ENCODE results near the gene XIST.
"Not testable (repeated sequence)": the region's sequence is repeated elsewhere in the genome, so short reads cannot be mapped to it uniquely, and the experiment has no call there.

The XIST gene

GRCh38 chrX:73852467-73852866, at the start of gene XIST:
Gene XIST (minus strand): TSS chrX:73852714.
- peak in 1 of 2 donors; percentile 67 for DNase-seq (ENCODE audit: low read depth in 2 of 2)

DNA sequence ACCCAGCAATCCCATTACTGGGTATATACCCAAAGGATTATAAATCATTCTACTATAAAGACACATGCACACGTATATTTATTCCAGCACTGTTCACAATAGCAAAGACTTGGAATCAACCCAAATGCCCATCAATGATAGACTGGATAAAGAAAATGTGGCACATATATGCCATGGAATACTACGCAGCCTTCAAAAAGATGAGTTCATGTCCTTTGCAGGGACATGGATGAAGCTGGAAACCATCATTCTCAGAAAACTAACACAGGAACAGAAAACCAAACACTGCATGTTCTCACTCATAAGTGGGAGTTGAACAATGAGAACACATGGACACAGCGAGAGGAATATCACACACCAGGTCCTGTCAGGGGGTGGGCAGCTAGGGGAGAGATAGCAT, 45.8 kb upstream of the XIST start:
- not testable (repeated sequence) for DNase-seq (ENCODE audit: low read depth in 2 of 2)

DNA sequence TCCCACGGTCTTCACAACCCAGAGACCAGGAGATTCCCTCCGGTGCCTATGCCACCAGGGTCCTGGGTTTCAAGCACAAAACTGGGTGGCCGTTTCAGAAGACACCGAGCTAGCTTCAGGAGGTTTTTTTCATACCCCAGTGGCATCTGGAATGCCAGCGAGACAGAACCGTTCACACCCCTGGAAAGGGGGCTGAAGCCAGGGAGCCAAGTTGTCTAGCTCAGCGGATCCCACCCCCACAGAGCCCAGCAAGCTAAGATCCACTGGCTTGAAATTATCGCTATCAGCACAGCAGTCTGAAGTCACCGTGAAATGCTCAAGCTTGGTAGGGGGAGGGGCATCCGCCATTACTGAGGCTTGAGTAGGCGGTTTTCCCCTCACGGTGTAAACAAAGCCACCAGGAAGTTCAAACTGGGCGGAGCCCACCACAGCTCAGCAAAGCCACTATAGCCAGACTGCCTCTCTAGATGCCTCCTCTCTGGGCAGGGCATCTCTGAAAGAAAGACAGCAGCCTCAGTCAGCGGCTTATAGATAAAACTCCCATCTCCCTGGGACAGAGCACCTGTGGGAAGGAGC, 40.1 kb upstream of the XIST start:
- peak in 1 of 2 donors; percentile 10 for DNase-seq (ENCODE audit: low read depth in 2 of 2)

GRCh38 chrX:73882260-73882659, 29.7 kb upstream of the XIST start:
- not testable (repeated sequence) for DNase-seq (ENCODE audit: low read depth in 2 of 2)

GRCh38 chrX:73877687-73878086, 25.2 kb upstream of the XIST start:
- DNase-seq (ENCODE audit: low read depth in 2 of 2): no peak

- DNase-seq (ENCODE audit: low read depth in 2 of 2): no peak
Observed at GRCh38 chrX:73876911-73877310, 24.4 kb upstream of the XIST start.

DNA sequence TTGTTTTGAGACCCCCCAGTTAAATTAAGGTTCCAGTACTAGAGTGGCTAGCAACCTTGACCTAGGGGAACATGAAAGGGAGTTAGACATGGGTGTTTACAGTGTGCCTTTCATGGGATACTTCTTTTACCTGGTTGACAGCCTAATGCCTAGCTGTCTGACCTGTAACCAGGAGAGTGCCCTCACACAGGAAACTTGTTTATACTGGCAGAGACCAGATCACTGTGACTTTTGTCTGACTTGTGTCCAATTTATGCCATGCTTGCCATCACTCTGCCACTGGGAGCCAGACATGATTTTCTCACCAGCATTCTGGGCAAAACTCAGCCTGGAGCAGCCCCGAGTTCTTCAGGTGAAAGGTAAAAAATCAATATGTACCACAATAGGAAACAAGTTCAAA, 16.4 kb upstream of the XIST start:
- DNase-seq (ENCODE audit: low read depth in 2 of 2): no peak

- no peak for DNase-seq (ENCODE audit: low read depth in 2 of 2)
Observed at GRCh38 chrX:73867144-73867543, 14.6 kb upstream of the XIST start.

DNA sequence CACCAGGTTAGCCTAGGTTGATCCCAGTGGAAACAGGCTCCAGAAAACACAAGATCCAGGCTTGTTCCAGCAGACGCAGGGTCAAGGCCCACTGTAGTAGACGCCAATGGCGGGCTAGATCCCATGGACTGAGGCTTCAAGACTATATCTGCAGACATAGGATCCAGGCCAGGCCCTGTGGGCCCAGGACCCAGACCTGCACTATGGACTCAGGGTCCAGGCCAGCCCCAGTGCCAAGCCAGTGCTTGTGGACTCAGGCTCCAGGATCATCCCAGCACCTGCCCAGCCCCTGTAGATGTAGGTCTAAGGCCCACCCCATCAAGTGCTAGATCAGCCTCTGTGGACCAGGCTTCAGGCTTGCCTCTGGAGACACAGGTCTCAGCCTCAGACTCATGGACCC, 11.3 kb upstream of the XIST start:
- no peak for DNase-seq (ENCODE audit: low read depth in 2 of 2)

GRCh38 chrX:73863268-73863667, 10.8 kb upstream of the XIST start:
- no peak for DNase-seq (ENCODE audit: low read depth in 2 of 2)

DNA sequence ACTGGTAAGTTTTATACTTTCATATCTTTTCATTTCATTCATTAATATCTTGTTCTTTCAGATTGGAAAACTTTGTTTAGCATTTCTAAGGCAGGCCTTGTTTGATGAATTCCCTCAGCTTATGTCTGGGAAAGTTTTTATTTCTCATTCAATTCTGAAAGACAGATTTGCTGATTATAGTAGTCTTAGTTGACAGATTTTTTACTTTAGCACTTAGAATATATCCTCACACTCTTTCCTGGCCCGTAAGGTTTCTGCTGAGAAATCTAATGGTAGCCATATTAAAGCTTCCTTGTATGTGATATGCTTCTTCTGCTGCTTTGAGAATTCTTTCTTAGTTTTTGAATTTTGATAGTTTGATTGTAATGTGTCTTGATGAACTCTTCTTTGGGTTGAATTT, 7.1 kb upstream of the XIST start:
- no peak for DNase-seq (ENCODE audit: low read depth in 2 of 2)

- DNase-seq (ENCODE audit: low read depth in 2 of 2): peak; percentile 14 to 65
Observed at GRCh38 chrX:73855546-73855945, 3.0 kb upstream of the XIST start.

- DNase-seq (ENCODE audit: low read depth in 2 of 2): no peak
Observed at GRCh38 chrX:73852022-73852421, 492 bp downstream of the XIST start.

DNA sequence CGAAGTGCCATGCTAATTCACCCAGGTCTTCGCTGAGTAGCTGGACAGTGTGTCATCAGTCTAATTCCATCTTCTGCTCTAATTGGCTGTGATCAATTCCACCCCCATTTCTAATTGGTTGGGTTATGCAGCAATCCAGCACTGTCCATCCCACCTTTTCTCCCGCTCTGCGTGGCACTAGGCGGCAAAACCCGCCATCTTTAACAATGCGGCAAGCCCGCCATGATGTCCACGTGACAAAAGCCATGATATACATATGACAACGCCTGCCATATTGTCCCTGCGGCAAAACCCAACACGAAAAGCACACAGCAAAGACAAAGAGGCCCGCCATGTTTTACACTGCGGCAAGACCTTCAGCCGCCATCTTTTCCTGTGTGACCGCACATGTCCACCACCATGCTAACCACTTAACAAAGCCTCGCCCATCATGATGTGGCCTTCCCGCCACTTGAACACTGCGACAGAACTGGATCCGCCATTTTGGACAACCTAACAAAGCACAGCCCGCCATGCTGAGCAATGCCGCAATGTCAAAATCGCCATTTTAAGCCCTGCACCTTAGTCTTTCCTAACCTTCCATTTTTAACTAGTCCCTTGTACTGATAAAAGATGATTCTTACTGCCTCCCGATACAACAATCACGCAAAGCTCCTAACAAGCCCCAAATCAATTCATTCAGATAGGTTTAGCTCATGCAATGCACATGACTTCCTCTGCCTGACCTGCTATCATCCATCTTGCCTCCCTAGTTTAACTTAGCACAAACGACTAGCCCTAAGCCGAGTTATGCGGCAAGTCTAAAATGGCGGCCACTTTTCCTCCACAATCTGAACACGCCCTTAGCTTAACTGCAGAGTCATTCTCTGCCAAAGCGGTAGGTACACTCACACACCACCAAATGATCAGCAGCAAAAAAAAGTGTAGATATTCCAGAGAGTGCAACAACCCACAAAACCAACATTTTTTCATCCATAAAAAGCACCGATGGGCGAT, 1.2 kb downstream of the XIST start:
- peak in 1 of 2 donors; percentile 62 for DNase-seq (ENCODE audit: low read depth in 2 of 2)

DNA sequence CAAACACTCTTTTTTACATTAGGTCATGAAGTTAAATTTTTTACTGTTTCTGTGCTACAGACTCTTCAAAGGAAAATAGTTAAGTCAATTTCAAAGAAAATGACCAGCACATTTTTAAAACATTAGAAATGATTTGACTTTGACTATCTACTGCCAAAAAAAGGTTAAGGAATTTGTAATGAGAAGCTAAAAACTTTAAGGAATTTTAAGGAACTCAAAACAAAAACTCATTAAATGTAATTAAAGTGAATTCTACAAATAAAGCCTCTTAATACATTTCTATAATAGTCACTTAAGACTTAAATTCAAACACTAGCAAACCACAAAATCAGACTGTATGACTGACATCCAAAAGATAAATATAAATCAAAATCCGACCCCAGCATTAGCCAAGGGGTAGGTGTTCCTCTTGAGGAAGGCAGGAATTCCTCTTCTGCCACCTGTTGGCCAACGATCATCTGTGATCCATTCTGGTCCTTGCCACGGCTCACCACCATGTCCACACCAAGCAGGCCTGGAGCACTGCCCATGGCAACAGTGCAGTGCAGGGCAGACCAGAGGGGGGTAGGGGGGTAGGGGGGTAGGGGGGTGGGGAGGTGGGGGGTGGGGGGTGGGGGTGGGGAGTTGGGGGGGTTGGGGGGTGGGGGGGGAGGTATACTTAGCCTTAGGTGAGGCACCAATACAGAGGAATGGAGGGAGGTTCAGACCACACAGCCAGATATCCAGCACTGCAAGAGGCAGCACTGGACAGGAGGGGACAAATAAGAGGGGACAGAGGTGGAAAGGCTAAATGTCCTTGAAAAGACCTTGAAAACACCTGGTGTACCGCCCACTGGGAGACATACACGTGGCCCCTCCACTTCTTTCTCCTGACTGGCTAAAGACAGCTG, 2.1 kb downstream of the XIST start:
- no peak for DNase-seq (ENCODE audit: low read depth in 2 of 2)

GRCh38 chrX:73849073-73849472, 3.4 kb downstream of the XIST start:
- DNase-seq (ENCODE audit: low read depth in 2 of 2): no peak

DNA sequence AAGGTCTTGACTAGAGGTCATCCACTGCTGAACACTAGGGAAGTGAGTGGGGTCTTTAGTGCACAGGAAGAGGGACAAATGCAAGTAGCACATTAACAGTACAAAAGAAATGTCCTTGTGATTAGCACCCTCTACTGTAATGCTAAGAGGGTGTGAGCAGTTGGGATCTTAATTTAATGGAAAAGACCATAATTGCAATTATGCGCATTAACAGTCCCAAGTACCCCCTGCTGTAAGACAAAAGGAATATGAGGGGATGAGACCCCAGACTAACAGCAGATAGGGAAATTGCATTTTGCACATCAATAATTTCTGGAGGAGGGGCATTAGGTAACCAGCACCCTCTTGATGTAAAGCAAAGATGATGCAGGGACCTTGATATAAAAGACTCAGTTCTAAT, 4.5 kb downstream of the XIST start:
- DNase-seq (ENCODE audit: low read depth in 2 of 2): no peak

- no peak for DNase-seq (ENCODE audit: low read depth in 2 of 2)
Observed at GRCh38 chrX:73847100-73847499, 5.4 kb downstream of the XIST start.

- DNase-seq (ENCODE audit: low read depth in 2 of 2): no peak
Observed at GRCh38 chrX:73842541-73843234, 9.8 kb downstream of the XIST start.

GRCh38 chrX:73841337-73841736, 11.2 kb downstream of the XIST start:
- DNase-seq (ENCODE audit: low read depth in 2 of 2): no peak

DNA sequence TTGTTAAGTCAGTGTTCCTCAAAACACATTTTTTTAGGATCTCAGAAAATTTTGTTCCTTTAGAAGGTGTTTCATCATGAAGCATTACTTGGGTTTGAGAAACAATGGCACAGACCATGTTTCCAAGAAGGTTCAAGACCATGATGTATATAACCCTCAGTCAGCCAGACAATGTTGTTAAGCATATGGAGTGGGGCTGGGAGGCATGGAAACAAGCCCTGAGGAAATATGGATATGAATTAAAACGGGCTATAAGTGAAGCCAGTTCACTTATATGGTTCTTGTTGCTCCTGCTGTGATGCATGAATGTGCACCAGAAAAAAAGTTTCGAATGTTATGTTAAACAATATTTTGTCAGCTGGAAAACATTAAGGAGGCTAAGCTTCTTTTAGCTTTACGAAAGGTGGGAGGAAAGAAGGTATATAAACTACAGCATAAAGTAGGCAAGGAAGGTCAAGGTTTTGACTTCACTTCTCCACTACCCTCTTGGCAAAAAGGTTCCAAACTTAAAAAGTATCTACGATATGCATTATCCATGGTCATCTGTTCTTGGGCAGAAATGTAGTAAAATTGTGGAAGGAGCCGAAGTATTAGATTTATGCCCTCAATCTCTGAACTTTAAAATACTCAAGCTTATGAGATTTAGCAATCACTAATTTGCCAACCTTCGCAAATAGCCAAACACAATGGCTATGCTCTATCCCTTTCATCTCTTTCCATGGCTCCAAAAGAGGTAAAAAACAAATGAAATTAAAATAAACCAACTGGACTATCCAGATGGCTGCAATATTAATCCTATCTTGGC, 12.2 kb downstream of the XIST start:
- DNase-seq (ENCODE audit: low read depth in 2 of 2): no peak

Measured in stimulated activated CD4-positive, alpha-beta T cell treated with anti-CD3 and anti-CD28 coated beads, Interleukin-1b, Interleukin-23, amount 100 ng/mL, for 4 hours (primary cell).